HepG2 (cell line): ENCODE measurements around the gene C9orf50. TPM values are rescaled to one million over a fixed set of nuclear protein-coding genes. Genes with fewer than 3 reads are reported as not detected.

ENCODE experiments used
- ATAC-seq: fragments of 200-7000 bp; cut with Tn5 transposase; 3 replicates; pipeline ENCODE4 v1.9.1; 2020; ENCODE audit warnings: mild to moderate bottlenecking, moderate library complexity
- BruUV-seq: library from RNA; stranded (reverse); fragments of 400-500 nt; replicated peaks from 2 replicates; lab custom pipeline; 2021; lab: Mats Ljungman, UMichigan
- CTCF ChIA-PET: fragments of 300-600 bp; formaldehyde crosslinking; extraction: SDS; loops from one replicate; lab custom pipeline; 2021; ENCODE audit warnings: low total read pairs, inconsistent platforms, low intra/inter-chr PET ratio; lab: Yijun Ruan, JAX
- POLR2A ChIA-PET: fragments of 350-600 bp; sonication (Branson Sonifier 250); formaldehyde crosslinking; loops from one replicate; lab custom pipeline; 2020; ENCODE audit warnings: antibody characterized with exemption, inconsistent platforms; lab: Yijun Ruan, JAX
- DNase-seq: peaks from one replicate; pipeline ENCODE4 v3.0.0-alpha.2; 2015; ENCODE audit warnings: low spot score
- FAIRE-seq: peaks from 3 replicates; lab custom pipeline; 2011; peaks lifted over from hg19 to GRCh38; lab: Jason Lieb, UNC
- H2AFZ ChIP-seq: one replicate; pipeline ENCODE4 v1.6.1; 2011; ENCODE audit warnings: low read length, inconsistent platforms
- H3K27ac ChIP-seq: fragments of 300-600 bp; 3 replicates; pipeline ENCODE4 v1.8.0; 2011; ENCODE audit warnings: mixed run types, mild to moderate bottlenecking, mixed read lengths, low read length, inconsistent platforms; ENCODE audit not compliant: insufficient read depth; ENCODE audit errors: extremely low read length
- H3K27me3 ChIP-seq, 2 experiments: fragments of 200-600 bp in 1 of 2; 2 replicates in 1 of 2; 3 replicates in 1 of 2; pipeline versions ENCODE4 v1.6.0 to v1.8.0; 2011; ENCODE audit warnings: low read length in 2 of 2, mild to moderate bottlenecking in 2 of 2, moderate library complexity in 2 of 2, inconsistent platforms in 1 of 2; ENCODE audit not compliant: insufficient read depth in 2 of 2, control insufficient read depth in 1 of 2
- H3K36me3 ChIP-seq, 2 experiments: fragments of 200-600 bp in 1 of 2; replicated peaks in 1 of 2; 2 replicates in 1 of 2; 3 replicates in 1 of 2; pipeline versions ENCODE4 v1.5.1 to v1.8.0; 2011; ENCODE audit warnings: low read length in 2 of 2, inconsistent platforms in 1 of 2; ENCODE audit not compliant: insufficient read depth in 2 of 2, control insufficient read depth in 1 of 2
- H3K4me1 ChIP-seq: 2 replicates; pipeline ENCODE4 v1.5.1; 2012; ENCODE audit warnings: low read length, inconsistent platforms; ENCODE audit not compliant: insufficient read depth
- H3K4me2 ChIP-seq: 2 replicates; pipeline ENCODE4 v1.6.0; 2011; ENCODE audit warnings: low read depth, low read length, inconsistent platforms
- H3K4me3 ChIP-seq, 3 experiments: fragments of 200-600 bp in 1 of 3; sonication (generic), shearing (Covaris generic) in 1 of 3; replicated peaks in 1 of 3; 2 replicates each; pipeline ENCODE4 v1.5.1; 2011 to 2016; ENCODE audit warnings: low read length in 3 of 3, inconsistent platforms in 2 of 3, low read depth in 2 of 3, mild to moderate bottlenecking in 2 of 3, control low read depth in 1 of 3, mixed read lengths in 1 of 3; ENCODE audit not compliant: insufficient read depth in 1 of 3
- H3K79me2 ChIP-seq: one replicate; pipeline ENCODE4 v1.6.1; 2011; ENCODE audit warnings: low read length, inconsistent platforms; ENCODE audit not compliant: insufficient read depth
- H3K9ac ChIP-seq: 2 replicates; pipeline ENCODE4 v1.6.0; 2011; ENCODE audit warnings: mild to moderate bottlenecking, low read depth, low read length, inconsistent platforms; ENCODE audit not compliant: insufficient read depth
- H3K9me3 ChIP-seq: 2 replicates; pipeline ENCODE4 v1.5.1; 2012; ENCODE audit warnings: mild to moderate bottlenecking, low read length
- H4K20me1 ChIP-seq: 2 replicates; pipeline ENCODE4 v1.6.0; 2011; ENCODE audit warnings: inconsistent platforms, mild to moderate bottlenecking, low read length, moderate library complexity; ENCODE audit not compliant: insufficient read depth
- CENPX ChIP-seq: sonication (generic); formaldehyde crosslinking; IDR thresholded peaks from 2 replicates; pipeline ENCODE4 v1.9.0; 2021; ENCODE audit warnings: mild to moderate bottlenecking, missing genetic modification reagents, moderate library complexity
- PRMT3 ChIP-seq: sonication (generic); formaldehyde crosslinking; IDR thresholded peaks from 2 replicates; pipeline ENCODE4 v1.8.1; 2022; ENCODE audit warnings: low read depth, mild to moderate bottlenecking, moderate library complexity, missing genetic modification reagents, borderline replicate concordance
- RBM22 ChIP-seq: fragments of 200-400 bp; formaldehyde crosslinking; optimal IDR thresholded peaks from 2 replicates; pipeline ENCODE3; 2017; ENCODE audit warnings: mild to moderate bottlenecking, low read length, moderate library complexity
- SALL2 ChIP-seq: sonication (generic); formaldehyde crosslinking; IDR thresholded peaks from 2 replicates; pipeline ENCODE4 v1.8.1; 2023; ENCODE audit warnings: mild to moderate bottlenecking, missing genetic modification reagents, inconsistent platforms
- SP140L ChIP-seq: sonication (generic); formaldehyde crosslinking; IDR thresholded peaks from 2 replicates; pipeline ENCODE4 v1.4.0; 2020; ENCODE audit warnings: missing genetic modification reagents, borderline replicate concordance
- YEATS2 ChIP-seq: sonication (generic); formaldehyde crosslinking; IDR thresholded peaks from 2 replicates; pipeline ENCODE4 v1.4.0; 2020; ENCODE audit warnings: missing genetic modification reagents, borderline replicate concordance
- ZFY ChIP-seq: sonication (generic); formaldehyde crosslinking; IDR thresholded peaks from 2 replicates; pipeline ENCODE4 v1.4.0; 2020; ENCODE audit warnings: missing genetic modification reagents
- ZNF20 ChIP-seq: sonication (generic); formaldehyde crosslinking; IDR thresholded peaks from 2 replicates; pipeline ENCODE4 v1.4.0; 2020; ENCODE audit warnings: mild to moderate bottlenecking, moderate library complexity, missing genetic modification reagents
- WGBS: methylation state at CpG from one replicate; pipeline ENCODE4 v1.1.6; 2017; ENCODE audit warnings: low lambda C conversion rate; 5-methylcytosine and 5-hydroxymethylcytosine counted together
- in situ Hi-C: cut with HindIII; loops from 2 replicates; pipeline ENCODE4 v1.10.0; 2017; ENCODE audit warnings: low pct_unique_long_range_greater_than_20kb; ENCODE audit not compliant: extremely low pct_ligation_motif_present
- intact Hi-C: fragments of 100-400 bp; cut with micrococcal nuclease; formaldehyde crosslinking; loops from one replicate; pipeline ENCODE4 v1.10.0; 2022; ENCODE audit not compliant: unreplicated experiment
- polyA plus RNA-seq, 8 experiments: library from polyadenylated mRNA; depleted of rRNA in 3 of 8; stranded (reverse) in 7 of 8; unstranded in 1 of 8; fragments of >200 nt; fragmentation: Illumina TruSeq in 4 of 8; extraction: Trizol in 4 of 8; gene quantifications; 2 replicates each; pipeline versions ENCODE4 v1.2.1 to v1.2.3, GENCODE V29; 2011 to 2016; ENCODE audit warnings: low read depth in 4 of 8, missing spikeins in 1 of 8, mixed read lengths in 1 of 8; ENCODE audit not compliant: insufficient read depth in 1 of 8
- total RNA-seq, 5 experiments: library from RNA; depleted of rRNA; stranded (reverse); fragments of >200 nt; fragmentation: Illumina TruSeq; extraction: Trizol; gene quantifications; 2 replicates each; pipeline ENCODE4 v1.2.3, GENCODE V29; 2016; ENCODE audit warnings: low read depth in 1 of 5
- TF ChIP-seq, protein P1 (sequence below): sonication (generic); formaldehyde crosslinking; IDR thresholded peaks from 2 replicates; pipeline ENCODE4 v1.8.1; 2023; ENCODE audit warnings: missing genetic modification reagents, inconsistent platforms, borderline replicate concordance

The C9orf50 gene
- total and polyA plus RNA-seq, 2 of the 13 experiments (the other 11 are each of a cell fraction or from before 2014, with no cell fraction given) = not detected

DNA sequence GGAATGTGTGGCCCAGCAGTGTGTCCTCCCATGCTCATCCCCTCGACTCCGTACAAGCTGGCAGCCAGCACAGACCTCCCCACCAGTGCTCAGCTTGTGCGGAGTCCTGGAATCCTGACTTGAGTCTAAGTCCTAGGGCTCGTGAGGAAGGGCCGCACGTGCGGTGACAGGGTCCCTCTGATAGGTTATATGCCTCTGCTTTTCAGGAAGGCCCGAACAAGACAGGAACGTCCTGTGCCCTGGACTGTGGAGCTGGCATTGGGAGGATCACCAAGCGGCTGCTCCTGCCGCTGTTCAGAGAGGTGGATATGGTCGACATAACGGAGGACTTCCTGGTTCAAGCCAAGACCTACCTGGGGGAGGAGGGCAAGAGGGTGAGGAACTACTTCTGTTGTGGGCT is 12.9 kb upstream of the C9orf50 start:
- H3K36me3 ChIP-seq = peaks cover 49 to 78% of the 10 kb centered on the region in 2 experiments; a peak in 4 of 5 replicates
- WGBS = 99% methylated on average over 10 of the region's 13 CpGs
- in situ Hi-C loops (no loop called here), intact Hi-C loops (no loop called here)
- ChIA-PET CTCF (no interaction called here), POLR2A (no interaction called here)
- peaks cover 44% of the 10 kb centered on the region for H3K79me2 ChIP-seq
- peaks cover 21% of the 10 kb centered on the region for H3K4me1 ChIP-seq
- H3K27me3 ChIP-seq = no peaks in the 10 kb centered on the region
- H3K27ac ChIP-seq = no peak overlapping the region
- H2AFZ ChIP-seq = no peak overlapping the region
- no TSS peak for BruUV-seq
- H3K4me2 ChIP-seq = no peak overlapping the region
- no peaks in the 10 kb centered on the region for H3K9me3 ChIP-seq
- peak; percentile 58 for TF ChIP-seq RBM22
- no peak for TF ChIP-seq YEATS2 (CRISPR knock-in tag)
- H4K20me1 ChIP-seq = peaks cover 37% of the 10 kb centered on the region
- no peak for FAIRE-seq
- no peak overlapping the region for H3K4me3 ChIP-seq
- no peak overlapping the region for H3K9ac ChIP-seq
- ATAC-seq = no peak
- DNase-seq = no peak

DNA sequence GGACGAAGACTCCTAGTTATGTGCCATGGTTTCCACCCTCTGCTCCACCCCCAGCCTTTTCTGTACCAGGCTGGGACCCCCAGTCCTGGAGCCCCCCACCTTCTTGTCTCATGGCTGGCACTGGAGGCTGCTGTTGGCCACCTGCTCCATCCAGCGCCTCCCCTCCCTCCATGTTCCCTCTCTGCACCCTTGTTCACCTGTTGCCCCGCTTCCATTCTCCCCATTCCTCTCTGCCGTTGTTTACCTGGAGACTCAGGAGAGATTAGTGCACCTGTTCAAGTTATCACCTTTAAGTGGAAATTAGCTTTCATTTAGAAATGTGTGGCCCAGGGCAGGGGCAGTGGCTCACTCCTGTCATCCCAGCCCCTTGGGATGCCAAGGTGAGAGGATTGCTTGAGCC is 12.3 kb upstream of the C9orf50 start:
- Histone ChIP-seq H3K4me1 (peaks cover 28% of the 10 kb centered on the region), H3K9ac (no peak overlapping the region), H3K9me3 (no peaks in the 10 kb centered on the region), H3K36me3 (peaks cover 47 to 78% of the 10 kb centered on the region in 2 experiments; a peak in 4 of 5 replicates), H3K27ac (no peak overlapping the region), H3K27me3 (no peaks in the 10 kb centered on the region), H3K4me3 (no peak overlapping the region), H4K20me1 (peaks cover 43% of the 10 kb centered on the region), H2AFZ (no peak overlapping the region), H3K79me2 (peaks cover 50% of the 10 kb centered on the region), H3K4me2 (no peak overlapping the region)
- ATAC-seq = no peak
- no peak for FAIRE-seq
- no peak for TF ChIP-seq SALL2
- no peak for TF ChIP-seq ZNF20 (CRISPR knock-in tag)
- TF ChIP-seq ZFY (CRISPR knock-in tag) = no peak
- no peak for TF ChIP-seq SP140L (CRISPR knock-in tag)
- no peak for TF ChIP-seq CENPX
- TF ChIP-seq, protein P1, sequence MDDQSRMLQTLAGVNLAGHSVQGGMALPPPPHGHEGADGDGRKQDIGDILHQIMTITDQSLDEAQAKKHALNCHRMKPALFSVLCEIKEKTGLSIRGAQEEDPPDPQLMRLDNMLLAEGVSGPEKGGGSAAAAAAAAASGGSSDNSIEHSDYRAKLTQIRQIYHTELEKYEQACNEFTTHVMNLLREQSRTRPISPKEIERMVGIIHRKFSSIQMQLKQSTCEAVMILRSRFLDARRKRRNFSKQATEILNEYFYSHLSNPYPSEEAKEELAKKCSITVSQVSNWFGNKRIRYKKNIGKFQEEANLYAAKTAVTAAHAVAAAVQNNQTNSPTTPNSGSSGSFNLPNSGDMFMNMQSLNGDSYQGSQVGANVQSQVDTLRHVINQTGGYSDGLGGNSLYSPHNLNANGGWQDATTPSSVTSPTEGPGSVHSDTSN (CRISPR knock-in tag) = no peak
- TF ChIP-seq PRMT3 = no peak
- ChIA-PET CTCF (no interaction called here), POLR2A (no interaction called here)
- 98% methylated on average over 4 of the region's 4 CpGs for WGBS
- in situ Hi-C loops (no loop called here), intact Hi-C loops (no loop called here)
- no TSS peak for BruUV-seq
- DNase-seq = no peak
